RCC 7860 (cell line): ENCODE measurements around the gene LARGE1.

Experiments
- DNase-seq: peaks from one replicate; pipeline ENCODE4 v3.0.0-alpha.2; 2015; ENCODE audit warnings: low spot score
- FAIRE-seq: peaks from 2 replicates; lab custom pipeline; 2012; peaks lifted over from hg19 to GRCh38; lab: Jason Lieb, UNC

Gene LARGE1

GRCh38 chr22:33920197-33920540 is at the start of gene LARGE1:
LARGE1 (minus strand) TSS chr22:33920476.
- DNase-seq (no peak), FAIRE-seq (no peak)

GRCh38 chr22:33969045-33969444 is 48.8 kb upstream of the LARGE1 start:
- FAIRE-seq (peak; percentile 8), DNase-seq (peak; percentile 68)

GRCh38 chr22:33964121-33964520 is 43.8 kb upstream of the LARGE1 start:
- FAIRE-seq (no peak), DNase-seq (no peak)

GRCh38 chr22:33962409-33962808 is 42.1 kb upstream of the LARGE1 start:
- FAIRE-seq (no peak), DNase-seq (no peak)

GRCh38 chr22:33958741-33959140 is 38.5 kb upstream of the LARGE1 start:
- no peak for DNase-seq
- no peak for FAIRE-seq

- FAIRE-seq = no peak
- no peak for DNase-seq
Observed at GRCh38 chr22:33957086-33957485, 36.8 kb upstream of the LARGE1 start.

- FAIRE-seq (no peak), DNase-seq (no peak)
Observed at GRCh38 chr22:33952776-33953175, 32.5 kb upstream of the LARGE1 start.

GRCh38 chr22:33940741-33941140 is 20.5 kb upstream of the LARGE1 start:
- DNase-seq (no peak), FAIRE-seq (no peak)

GRCh38 chr22:33932997-33933396 is 12.7 kb upstream of the LARGE1 start:
- FAIRE-seq = no peak
- no peak for DNase-seq

- no peak for DNase-seq
- FAIRE-seq = no peak
Observed at GRCh38 chr22:33931406-33931805, 11.1 kb upstream of the LARGE1 start.

- FAIRE-seq = no peak
- DNase-seq = no peak
Observed at GRCh38 chr22:33927752-33928151, 7.5 kb upstream of the LARGE1 start.

- no peak for DNase-seq
- no peak for FAIRE-seq
Observed at GRCh38 chr22:33925194-33925593, 4.9 kb upstream of the LARGE1 start.

GRCh38 chr22:33923660-33924246 is 3.5 kb upstream of the LARGE1 start:
- DNase-seq (peak; percentile 47), FAIRE-seq (peak; percentile 53)

- FAIRE-seq = no peak
- no peak for DNase-seq
Observed at GRCh38 chr22:33923033-33923432, 2.8 kb upstream of the LARGE1 start.

GRCh38 chr22:33922349-33922681 is 2.0 kb upstream of the LARGE1 start:
- no peak for FAIRE-seq

GRCh38 chr22:33921525-33922348 is 1.5 kb upstream of the LARGE1 start:
- FAIRE-seq = no peak
- DNase-seq = no peak

More at GRCh38 chr22:33922349-33922681, 2.0 kb upstream of the LARGE1 start:
- DNase-seq = no peak

- DNase-seq (peak; percentile 86), FAIRE-seq (no peak)
Observed at GRCh38 chr22:33920927-33921524, 750 bp upstream of the LARGE1 start.

- peak; percentile 18 for DNase-seq
- FAIRE-seq = no peak
Observed at GRCh38 chr22:33919391-33920196, 682 bp downstream of the LARGE1 start.

GRCh38 chr22:33918676-33919365 is 1.5 kb downstream of the LARGE1 start:
- no peak for DNase-seq
- FAIRE-seq = no peak

- no peak for DNase-seq
- FAIRE-seq = no peak
Observed at GRCh38 chr22:33917744-33918406, 2.4 kb downstream of the LARGE1 start.
